Stimulated activated CD4-positive, alpha-beta T cell treated with anti-CD3 and anti-CD28 coated beads, Interleukin-1b, Interleukin-23, amount 100 ng/mL, for 1 hour (primary cell): ENCODE data around the gene FANCC.
A peak's percentile ranks its signal among the peaks of the same experiment; 100 is the strongest.

Source experiments
- DNase-seq, 2 donors: peaks; one replicate each; pipeline ENCODE4 v3.0.0-alpha.2; 2020; ENCODE audit warnings: low read depth in 2 of 2

Gene FANCC, protein sequence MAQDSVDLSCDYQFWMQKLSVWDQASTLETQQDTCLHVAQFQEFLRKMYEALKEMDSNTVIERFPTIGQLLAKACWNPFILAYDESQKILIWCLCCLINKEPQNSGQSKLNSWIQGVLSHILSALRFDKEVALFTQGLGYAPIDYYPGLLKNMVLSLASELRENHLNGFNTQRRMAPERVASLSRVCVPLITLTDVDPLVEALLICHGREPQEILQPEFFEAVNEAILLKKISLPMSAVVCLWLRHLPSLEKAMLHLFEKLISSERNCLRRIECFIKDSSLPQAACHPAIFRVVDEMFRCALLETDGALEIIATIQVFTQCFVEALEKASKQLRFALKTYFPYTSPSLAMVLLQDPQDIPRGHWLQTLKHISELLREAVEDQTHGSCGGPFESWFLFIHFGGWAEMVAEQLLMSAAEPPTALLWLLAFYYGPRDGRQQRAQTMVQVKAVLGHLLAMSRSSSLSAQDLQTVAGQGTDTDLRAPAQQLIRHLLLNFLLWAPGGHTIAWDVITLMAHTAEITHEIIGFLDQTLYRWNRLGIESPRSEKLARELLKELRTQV

DNA sequence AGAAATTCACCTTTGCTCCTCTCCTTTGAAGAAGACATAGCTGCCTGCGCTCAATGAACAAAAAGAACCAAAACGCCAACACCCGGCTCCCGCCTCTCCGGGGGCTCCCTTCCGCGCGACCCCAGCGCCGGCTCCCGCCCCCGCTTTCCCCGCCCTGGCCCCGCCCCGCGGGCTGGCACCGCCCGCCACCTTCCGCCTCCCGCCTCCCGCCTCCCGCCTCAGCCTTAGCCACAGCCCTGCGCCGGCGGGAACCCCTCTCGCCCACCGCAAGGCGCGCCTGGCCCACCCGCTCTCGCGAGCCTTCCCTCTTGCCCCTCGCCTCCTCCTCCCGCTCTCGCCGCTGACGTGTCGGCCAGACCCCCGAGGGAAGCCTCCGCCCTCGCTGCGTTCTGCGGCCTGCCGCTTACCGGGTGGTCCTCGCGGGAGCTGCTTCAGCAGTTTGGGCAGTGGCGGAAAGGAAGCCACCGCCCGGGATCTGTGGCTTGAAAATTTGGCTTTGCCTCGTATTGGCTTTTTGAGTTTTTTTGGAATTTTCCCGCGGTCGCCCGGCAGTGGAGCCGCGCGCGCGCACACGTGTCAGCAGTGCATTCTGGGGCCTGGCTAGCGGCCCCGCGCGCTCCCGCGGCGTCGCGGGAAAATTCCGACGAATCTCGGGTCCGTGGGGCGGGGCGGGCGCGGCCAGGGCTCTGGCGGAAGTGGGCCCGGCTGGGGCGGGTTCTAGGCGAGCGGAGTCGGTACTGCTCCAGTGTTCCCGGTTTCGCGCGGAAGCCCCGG, at the start of gene FANCC:
Gene FANCC, minus strand, starts transcription at position 591 of the 774 bp plus-strand sequence. CDS start 68,418 bp downstream, outside the sequence.
- peak; percentile 55 to 81 for DNase-seq

DNA sequence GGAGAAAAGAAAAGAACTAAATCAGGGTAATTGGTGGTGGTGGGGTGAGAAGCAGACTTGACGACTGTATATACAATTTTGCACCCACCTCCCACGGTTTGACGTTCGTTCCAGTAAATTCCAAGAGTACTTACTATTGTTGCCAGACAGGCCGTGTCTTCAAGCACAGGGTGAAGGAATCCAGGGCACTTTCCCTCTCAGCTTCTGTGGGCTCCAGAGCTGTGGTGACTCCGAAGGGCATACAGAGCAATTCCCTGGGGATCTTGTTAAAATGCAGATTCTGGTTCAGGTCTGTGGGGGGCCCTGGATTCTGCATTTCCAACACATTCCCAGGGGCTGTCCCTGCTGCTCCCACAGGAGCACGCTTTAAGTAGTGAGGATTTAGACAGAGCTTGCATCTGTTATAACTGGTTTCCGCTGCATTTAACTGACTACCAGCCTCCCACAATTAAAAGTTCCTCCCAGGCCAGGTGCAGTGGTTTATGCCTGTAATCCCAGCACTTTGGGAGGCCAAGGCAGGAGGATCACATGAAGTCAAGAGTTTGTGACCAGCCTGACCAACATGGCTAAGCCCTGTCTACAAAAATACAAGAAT, 49.3 kb upstream of the FANCC start:
- no peak for DNase-seq

DNA sequence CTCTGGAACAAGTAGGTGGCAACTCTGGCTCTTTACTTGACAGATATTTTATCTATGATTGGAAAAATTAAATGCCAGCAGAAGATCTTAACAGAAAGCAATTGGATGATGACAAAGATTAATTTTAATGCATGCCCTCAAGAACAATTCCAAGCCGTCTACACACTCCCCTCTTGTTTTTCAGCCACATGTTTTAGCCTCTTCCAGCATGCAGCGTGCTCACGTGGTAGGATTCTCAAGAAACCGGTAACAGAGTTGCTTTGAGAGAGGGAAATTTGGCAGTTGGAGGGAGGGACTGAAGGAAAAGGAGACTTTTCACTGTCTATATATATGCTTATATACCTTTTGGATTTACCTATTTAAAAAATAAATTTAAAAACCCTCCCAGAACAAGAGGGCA, 48.3 kb upstream of the FANCC start:
- no peak for DNase-seq

DNA sequence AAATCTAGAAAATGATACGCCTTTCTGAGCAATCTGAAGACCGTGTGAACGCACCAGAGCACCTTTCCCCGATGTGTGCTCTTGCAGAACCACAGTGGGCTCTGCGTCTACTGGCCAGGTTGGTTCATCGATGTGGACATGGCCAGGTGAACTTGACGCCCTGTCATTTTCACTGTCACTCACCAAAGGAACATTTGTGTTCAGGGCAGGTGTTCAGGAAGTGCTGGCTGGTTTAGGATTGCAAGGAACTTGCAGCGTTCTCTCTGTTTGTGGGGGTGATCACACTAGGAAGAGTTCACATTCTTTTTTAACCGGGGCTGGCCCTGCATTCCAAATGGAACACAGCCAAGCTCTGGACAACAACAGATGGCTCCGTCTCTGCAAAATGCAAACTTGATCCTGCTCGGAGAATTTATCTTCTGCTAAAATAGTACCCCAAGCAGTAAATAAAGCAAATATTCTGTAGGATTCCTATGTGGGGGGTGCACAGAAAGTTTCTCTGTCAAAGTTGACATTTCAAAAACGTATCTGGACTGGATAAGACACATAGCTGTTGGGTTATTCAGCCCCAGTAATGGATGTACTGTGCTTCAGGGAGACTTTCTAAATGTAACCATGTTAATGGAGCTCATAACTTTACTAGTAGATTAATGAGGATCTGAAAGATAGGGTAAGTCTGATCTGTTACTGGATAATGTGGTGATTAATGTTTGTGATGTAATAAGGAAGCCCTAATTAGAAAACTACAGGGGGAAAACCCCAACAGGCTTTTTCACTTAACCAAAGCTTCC, 45.7 kb upstream of the FANCC start:
- no peak for DNase-seq

DNA sequence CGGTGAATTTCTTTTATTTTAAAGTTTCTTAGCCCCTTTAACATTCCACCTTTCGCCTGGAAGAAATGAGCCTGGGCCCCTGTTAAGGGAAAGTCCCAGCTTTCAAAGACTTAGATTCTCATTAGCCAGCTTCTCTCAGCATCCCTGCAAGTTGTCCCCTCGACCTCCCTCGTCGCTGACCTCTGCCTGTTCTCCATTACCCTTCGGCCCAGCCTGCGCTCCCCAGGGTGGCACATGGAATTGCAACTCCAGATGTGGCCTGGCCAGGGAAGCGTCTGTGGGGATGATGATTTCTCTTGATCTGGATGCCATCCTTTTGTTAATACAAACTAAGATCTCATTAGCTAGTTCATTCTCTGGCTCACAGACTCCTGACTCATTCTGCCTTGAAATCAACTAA, 43.4 kb upstream of the FANCC start:
- no peak for DNase-seq

DNA sequence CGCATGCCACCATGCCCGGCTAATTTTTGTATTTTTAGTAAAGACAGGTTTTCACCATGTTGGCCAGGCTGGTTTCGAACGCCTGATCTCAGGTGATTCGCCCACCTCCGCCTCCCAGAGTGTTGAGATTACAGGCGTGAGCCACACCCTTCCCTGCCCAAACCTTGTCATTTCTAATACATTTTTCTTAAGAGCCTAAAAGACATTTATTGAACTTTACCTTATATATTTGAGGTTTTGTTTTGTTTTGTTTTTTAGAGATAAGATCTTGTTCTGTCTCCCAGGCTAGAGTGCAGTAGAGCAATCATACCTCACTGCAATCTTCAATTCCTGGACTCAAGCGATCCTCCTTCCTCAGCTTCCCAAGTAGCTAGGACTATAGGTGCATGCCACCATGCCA, 39.8 kb upstream of the FANCC start:
- DNase-seq: no peak

DNA sequence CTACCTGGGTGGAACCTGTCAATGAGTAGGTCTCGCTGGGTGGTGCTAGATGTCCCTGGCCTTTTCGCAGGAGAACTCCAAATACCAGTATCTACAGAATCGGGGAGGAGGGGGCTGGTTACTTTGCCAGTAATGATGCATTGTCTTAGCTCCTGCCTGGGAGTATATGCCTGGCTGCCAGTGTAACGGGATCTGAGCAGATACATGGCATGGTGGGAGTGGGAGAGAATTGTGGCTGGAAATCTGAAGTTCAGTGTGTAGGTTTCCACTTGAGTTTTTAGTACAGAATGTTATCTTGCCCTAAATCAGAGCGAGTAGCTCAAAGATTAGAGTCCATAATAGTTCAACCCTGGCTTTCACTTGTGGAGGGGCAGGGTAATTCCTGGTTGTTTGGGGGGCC, 38.0 kb upstream of the FANCC start:
- DNase-seq: no peak

DNA sequence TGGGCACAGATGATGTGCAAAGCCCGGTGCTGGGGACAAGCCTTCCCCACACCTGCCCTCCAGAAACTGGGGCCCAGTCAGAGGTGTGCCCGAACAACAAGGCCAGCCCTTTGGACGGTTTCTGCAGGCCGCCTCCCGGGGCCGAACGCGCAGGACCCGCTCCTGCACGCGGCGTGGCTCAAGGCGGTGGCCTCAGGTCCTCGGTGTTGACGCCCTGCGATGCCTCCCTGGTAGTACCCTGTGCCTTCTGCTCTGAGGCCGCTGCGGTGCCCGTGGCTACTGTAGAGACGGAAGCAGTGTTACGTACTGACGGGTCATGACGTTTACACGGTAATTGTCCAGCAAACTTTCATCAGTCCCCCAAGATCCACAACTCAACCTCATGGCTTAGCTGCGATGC, 33.5 kb upstream of the FANCC start:
- DNase-seq: no peak

DNA sequence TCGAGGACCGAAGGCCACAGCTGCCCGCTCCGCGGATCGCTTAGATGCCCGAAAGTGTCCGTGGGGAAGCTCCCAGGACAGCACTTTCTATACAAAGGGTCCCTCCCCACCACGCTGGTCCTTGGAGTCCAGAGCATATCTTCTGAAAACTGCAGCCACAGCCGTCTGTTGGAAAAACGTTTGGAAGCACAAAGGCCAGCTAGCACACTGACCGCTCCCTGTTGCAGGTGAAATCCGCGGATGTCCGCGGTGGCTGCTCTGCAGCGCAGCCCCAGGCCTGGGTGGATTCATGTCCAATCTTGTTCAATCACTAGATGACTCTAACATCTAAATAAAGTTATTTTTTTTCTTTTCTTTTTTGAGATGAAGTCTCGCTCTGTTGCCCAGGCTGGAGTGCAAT, 32.8 kb upstream of the FANCC start:
- no peak for DNase-seq

DNA sequence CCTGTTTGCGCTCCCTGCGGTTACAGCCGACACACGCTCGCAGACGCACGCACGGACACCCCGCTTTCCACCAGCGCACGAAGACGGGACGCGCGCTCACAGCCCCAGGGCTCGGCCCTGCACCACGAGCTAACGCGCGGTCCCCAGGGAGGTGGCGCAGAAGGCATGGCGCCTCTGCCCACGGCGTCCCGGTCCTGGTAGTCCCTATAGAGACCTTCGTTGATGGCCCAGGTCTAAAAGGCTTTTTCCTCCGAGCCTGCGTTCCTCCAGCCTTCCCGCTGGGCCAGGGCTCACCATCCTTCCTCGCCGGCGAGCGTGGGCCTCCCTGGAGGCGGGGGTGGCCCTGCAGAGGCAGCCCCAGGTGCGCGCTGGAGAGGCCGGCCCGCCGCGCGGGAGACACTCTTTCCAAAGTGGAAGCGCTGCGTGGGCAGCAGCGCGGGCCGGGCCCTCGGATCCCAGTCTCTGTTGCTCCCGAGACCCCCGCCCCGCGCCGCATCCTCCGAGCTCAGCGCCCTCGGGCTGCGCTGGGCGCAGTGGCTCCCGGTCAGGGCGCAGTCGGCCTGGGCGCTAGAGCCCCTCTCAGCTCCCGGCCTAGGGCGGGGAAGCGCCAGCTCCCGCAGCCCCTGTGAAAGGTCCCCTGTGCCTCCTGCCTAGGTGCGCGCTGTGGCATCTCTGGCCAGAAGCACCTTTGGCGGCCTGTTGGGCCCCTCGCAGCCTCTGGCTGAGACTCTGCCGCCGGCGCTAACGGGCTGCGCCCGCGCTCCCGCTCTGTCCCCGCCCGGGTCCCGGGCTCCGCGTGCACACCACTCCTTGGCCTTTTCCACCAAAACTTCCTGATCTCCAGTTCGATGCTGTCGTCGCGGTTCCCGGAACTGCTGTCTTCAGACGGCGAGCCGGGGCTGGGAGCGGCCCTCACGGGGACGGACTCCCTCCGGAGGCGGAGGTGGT, 31.9 kb upstream of the FANCC start:
- DNase-seq: no peak

DNA sequence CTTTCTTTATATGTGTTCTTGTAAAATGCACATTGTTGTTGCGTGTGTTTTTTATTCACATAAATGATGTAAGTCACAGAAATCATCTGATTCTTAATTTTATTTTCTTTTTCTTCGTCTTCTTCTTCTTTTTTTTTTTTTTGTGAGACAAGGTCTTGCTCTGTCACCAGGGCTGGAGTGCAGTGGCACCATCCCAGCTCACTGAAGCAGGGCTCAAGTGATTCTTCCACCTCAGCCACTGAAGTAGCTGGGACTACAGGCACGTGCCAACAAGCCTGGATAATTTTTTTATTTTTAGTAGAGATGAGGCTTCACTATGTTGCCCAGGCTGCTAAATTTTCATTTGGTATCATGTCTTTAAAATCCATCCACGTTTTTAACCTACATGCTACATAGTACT, 28.5 kb upstream of the FANCC start:
- DNase-seq: no peak

DNA sequence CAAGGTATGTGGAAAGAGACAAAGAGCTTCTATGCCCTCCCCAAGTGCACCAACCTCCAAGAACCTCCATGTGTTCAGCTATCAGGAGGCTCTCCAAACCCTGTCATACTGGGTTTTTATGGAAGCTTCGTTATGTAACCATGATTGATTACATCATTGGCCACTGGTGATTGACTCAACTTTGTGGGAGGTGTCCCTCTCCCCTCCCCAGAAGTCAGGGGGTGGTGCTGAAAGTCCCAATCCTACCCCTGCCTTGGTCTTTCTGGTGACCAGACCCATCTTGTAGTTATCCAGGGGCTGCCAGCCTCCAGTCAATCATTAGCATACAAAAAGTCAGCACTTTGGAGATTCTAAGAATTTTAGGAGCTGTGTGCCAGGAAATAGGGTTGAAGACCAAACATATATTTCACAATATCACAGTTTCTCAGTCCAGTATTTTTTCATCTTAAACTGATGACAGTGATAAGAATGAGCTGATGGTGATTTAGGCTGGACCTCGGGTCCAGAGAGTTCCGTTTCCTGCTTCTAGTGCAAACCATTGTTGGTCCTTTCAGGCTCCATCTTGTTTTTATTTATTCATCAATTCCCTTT, 27.3 kb upstream of the FANCC start:
- no peak for DNase-seq

DNA sequence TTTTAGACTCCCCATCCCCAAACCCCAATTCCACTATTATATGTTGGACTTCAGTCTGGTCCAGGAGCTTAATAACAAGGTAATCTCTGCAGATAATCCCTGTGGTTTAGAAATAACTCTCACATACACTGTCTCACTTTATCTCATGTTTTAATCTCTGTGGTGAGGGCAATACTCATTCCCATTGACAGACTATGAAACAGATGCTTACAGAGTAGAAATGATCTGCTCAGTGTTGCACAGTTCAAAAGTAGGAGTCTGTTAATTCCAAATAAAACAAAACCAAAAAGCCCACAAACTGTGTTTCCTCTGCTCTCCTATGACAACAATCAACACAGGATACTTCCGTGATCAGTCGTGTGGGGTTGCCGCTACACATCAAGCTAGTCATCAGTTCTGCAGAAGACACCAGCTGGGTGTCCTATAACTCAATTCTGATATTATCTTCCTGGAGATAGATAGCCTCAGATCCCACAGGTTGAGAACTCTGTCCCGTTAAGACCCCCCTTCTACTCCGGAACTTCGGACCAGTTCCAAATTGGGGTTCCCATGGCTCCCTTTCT, 26.3 kb upstream of the FANCC start:
- no peak for DNase-seq

DNA sequence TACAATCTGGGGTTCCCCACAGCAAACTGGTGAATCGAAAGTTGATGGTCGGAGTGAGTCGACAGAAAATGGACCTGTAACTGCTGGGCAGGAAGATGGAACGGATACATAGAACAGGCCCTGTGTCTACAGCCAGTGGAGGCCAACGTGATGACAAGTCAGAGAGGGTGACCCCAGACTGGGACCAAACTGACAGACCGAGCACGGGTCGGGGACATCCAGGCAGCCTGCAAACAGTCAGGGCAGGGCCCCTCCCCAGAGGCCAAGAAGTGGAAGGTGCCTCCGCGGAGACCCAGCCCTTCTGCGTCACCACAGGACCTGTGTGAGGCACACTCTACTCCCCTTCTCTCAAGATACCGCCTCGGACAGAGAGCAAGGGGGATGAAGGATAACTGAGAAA, 25.1 kb upstream of the FANCC start:
- no peak for DNase-seq

DNA sequence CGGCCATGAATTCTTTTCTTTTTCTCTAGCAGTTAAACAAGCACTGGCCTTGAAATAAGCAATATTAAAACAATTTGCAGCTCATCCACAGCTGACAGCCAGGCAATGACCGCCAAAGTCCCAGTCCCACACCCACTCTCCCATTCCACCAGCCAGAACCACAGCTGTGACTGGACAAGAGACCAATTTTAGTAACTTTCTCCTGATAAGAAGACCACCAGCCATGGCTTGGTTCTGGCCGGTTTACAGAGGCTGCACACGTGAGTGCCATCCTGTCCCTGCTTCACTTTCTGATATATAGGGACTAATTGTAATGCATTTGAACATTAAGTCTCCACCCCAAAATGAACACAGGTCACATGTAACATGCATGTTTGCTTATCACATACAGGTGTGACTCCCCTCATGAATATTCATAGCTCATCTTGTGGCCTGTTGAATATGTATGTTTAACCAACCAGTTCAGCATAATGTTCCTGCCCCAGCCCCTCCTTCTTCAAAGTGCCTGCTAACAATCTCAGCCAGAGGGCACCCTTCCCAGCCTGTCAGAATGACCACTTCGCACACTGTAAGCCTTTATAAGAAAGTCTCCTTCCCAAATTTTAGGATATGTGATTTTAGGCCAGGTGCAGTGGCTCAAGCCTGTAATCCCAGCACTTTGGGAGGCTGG, 23.9 kb upstream of the FANCC start:
- DNase-seq: no peak

DNA sequence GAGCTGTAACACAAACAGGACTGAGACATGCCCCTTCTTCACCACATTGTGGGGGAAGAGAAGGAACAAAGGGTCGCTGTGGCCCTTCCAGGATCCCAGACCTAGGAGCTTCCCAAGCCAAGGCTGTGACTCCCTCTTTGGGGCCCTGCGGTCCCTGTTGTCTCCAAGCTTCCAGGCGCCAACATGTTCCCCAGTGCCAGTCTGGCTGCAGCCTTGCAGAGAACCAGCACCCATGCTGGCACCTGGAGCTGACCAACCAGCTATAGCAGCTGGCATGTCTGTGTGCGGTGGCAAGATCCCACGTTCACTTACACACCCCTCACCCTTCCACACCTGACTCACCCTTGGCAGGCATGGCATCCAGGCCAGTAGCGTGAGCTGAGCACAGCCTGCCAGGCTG, 20.7 kb upstream of the FANCC start:
- DNase-seq: no peak

DNA sequence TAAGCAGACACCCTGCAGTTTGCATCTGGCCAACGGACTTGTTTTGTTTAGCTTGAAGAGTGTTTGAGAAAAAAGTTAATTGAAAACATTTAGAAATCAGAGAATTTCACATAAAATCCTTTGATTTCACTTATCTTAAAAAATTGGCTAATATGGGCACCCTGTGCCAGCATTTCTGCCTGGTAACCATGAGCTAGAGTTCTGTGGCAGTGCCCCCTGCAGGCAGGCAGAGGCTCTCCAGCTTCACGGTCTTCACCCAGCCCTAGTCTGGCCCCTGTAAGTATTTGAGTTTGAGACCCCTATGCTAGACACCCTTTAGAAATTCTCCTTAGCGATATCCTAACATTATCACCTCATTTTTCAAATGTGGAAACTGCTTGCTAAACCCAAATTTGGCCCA, 18.8 kb upstream of the FANCC start:
- no peak for DNase-seq

DNA sequence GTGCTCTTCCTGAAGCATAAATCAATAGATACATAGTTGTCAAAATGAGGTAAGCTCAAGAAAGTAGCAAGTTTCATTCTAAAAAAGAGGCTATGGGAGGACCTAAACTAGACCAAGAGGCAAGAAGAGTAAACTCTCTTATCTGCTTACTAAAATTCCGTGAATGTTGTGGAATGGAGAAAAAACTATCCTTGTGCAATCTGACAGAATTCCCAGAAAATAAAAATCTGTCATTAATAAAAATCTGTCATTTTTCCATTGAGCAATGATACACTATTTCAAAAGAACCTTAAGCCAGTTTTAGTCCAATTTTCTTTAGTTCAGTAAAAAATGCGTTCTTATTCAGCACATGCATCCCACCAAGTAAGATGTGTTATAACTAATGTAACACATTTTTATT, 15.9 kb upstream of the FANCC start:
- no peak for DNase-seq

DNA sequence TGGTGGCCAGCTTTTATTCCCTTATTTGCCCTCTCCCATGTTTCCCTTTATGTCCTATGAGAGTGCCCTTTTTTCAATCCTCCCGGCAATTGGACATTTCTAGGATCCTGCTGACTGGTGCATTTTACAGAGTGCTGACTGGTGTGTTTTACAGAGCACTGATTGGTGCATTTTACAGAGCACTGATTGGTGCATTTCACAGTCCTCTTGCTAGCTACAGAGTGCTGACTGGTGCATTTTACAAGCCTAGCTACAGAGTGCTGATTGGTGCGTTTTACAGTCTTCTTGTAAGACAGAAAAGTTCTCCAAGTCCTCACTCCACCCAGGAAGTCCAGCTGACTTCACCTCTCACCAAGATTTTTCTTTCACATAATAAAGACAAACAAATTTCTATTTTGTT, 15.4 kb upstream of the FANCC start:
- DNase-seq: no peak
